Common myeloid progenitor, CD34-positive (primary cell): ENCODE results near the gene FKBP6.
"Not testable (repeated sequence)": the region's sequence is repeated elsewhere in the genome, so short reads cannot be mapped to it uniquely, and the experiment has no call there.

Experiments used
- CTCF ChIA-PET: fragments of 350-600 bp; sonication (Branson Sonifier 250); formaldehyde crosslinking; loops from one replicate; lab custom pipeline; 2021; ENCODE audit warnings: antibody characterized with exemption; lab: Charles Lee
- POLR2A ChIA-PET: fragments of 350-600 bp; sonication (Branson Sonifier 250); formaldehyde crosslinking; loops from one replicate; lab custom pipeline; 2021; ENCODE audit warnings: antibody characterized with exemption; lab: Charles Lee
- DNase-seq, 3 donors: peaks; one replicate each; pipeline versions ENCODE4 v3.0.0 to v3.0.0-alpha.2; 2013
- H3K27ac ChIP-seq, 2 experiments: 1 replicate in 1 of 2; 2 replicates in 1 of 2; pipeline ENCODE4 v1.7.0; 2013; ENCODE audit warnings: inconsistent platforms in 2 of 2, low read length in 2 of 2, mild to moderate bottlenecking in 2 of 2, low read depth in 1 of 2, moderate library complexity in 1 of 2; ENCODE audit not compliant: severe bottlenecking in 2 of 2, insufficient read depth in 1 of 2, poor library complexity in 1 of 2
- H3K27me3 ChIP-seq, 5 experiments: replicated peaks in 2 of 5; 1 replicate in 3 of 5; 2 replicates in 2 of 5; pipeline versions ENCODE4 v1.6.1 to v1.7.0; 2013; ENCODE audit warnings: low read length in 4 of 5, mild to moderate bottlenecking in 2 of 5, moderate library complexity in 2 of 5, inconsistent platforms in 1 of 5; ENCODE audit not compliant: insufficient read depth in 5 of 5, control insufficient read depth in 4 of 5
- H3K36me3 ChIP-seq, 4 experiments: 1 replicate in 2 of 4; 2 replicates in 2 of 4; pipeline versions ENCODE4 v1.6.1 to v1.7.0; 2013; ENCODE audit warnings: low read length in 3 of 4, control low read depth in 1 of 4, mild to moderate bottlenecking in 1 of 4; ENCODE audit not compliant: control insufficient read depth in 4 of 4, insufficient read depth in 4 of 4
- H3K4me1 ChIP-seq, 4 experiments: 1 replicate in 3 of 4; 2 replicates in 1 of 4; pipeline versions ENCODE4 v1.6.1 to v1.7.1; 2013; ENCODE audit warnings: low read length in 3 of 4, mild to moderate bottlenecking in 3 of 4, control low read depth in 1 of 4, inconsistent platforms in 1 of 4, moderate library complexity in 1 of 4; ENCODE audit not compliant: control insufficient read depth in 4 of 4, insufficient read depth in 4 of 4; ENCODE audit errors: control extremely low read depth in 1 of 4
- H3K4me3 ChIP-seq, 7 experiments: 1 replicate in 4 of 7; 2 replicates in 3 of 7; pipeline versions ENCODE4 v1.5.1 to v1.7.0; 2013; ENCODE audit warnings: mild to moderate bottlenecking in 7 of 7, low read length in 6 of 7, moderate library complexity in 6 of 7, inconsistent platforms in 2 of 7, low read depth in 2 of 7, control low read depth in 1 of 7; ENCODE audit not compliant: insufficient read depth in 4 of 7, control insufficient read depth in 1 of 7; ENCODE audit errors: extremely low read depth in 1 of 7
- H3K9me3 ChIP-seq, 5 experiments: 1 replicate in 4 of 5; 2 replicates in 1 of 5; pipeline versions ENCODE4 v1.6.1 to v1.7.1; 2013; ENCODE audit warnings: low read length in 4 of 5, mild to moderate bottlenecking in 2 of 5, inconsistent platforms in 1 of 5, low read depth in 1 of 5, moderate library complexity in 1 of 5; ENCODE audit not compliant: control insufficient read depth in 4 of 5, insufficient read depth in 2 of 5; ENCODE audit errors: control extremely low read depth in 1 of 5
- WGBS: methylation state at CpG from one replicate; pipeline ENCODE4 v1.1.5; 2013; ENCODE audit not compliant: insufficient coverage; 5-methylcytosine and 5-hydroxymethylcytosine counted together

FKBP6 gene

GRCh38 chr7:73360590-73360989 is 32.6 kb downstream of the FKBP6 start:
- H3K27me3 ChIP-seq, H3K27ac ChIP-seq, H3K4me3 ChIP-seq, CTCF ChIA-PET, POLR2A ChIA-PET, DNase-seq, H3K36me3 ChIP-seq, H3K9me3 ChIP-seq: not testable (repeated sequence)
- H3K4me1 ChIP-seq: peaks cover 0 to 11% (median 6%) of the 10 kb centered on the region in 4 experiments
- 100% methylated on average over 1 of the region's 1 CpG for WGBS

GRCh38 chr7:73363225-73364005 is 35.5 kb downstream of the FKBP6 start:
- POLR2A ChIA-PET: no interaction called here
- CTCF ChIA-PET: no interaction called here
- H3K4me1 ChIP-seq: peaks cover 0 to 3% (median under 1%) of the 10 kb centered on the region in 4 experiments
- H3K27ac ChIP-seq: no peak overlapping the region
- H3K27me3 ChIP-seq: no peaks in the 10 kb centered on the region
- H3K4me3 ChIP-seq: no peak overlapping the region
- peaks cover 0 to 3% (median 0%) of the 10 kb centered on the region in 5 experiments for H3K9me3 ChIP-seq
- no peaks in the 10 kb centered on the region for H3K36me3 ChIP-seq
- WGBS: 94% methylated on average over 23 of the region's 28 CpGs
- DNase-seq: no peak

- WGBS: 87% methylated on average over 23 of the region's 25 CpGs
- no peak overlapping the region for H3K4me3 ChIP-seq
These were observed 36.2 kb downstream of the FKBP6 start for GRCh38 chr7:73364006-73364728.

GRCh38 chr7:73366127-73366526 is 38.2 kb downstream of the FKBP6 start:
- POLR2A ChIA-PET: no interaction called here
- Histone ChIP-seq H3K36me3 (no peaks in the 10 kb centered on the region), H3K4me3 (no peak overlapping the region), H3K27me3 (no peaks in the 10 kb centered on the region), H3K9me3 (no peaks in the 10 kb centered on the region), H3K27ac (no peak overlapping the region), H3K4me1 (no peaks in the 10 kb centered on the region)
- no peak for DNase-seq
- WGBS: 93% methylated on average over 11 of the region's 11 CpGs
- CTCF ChIA-PET: no interaction called here

More at GRCh38 chr7:73364006-73364728, 36.2 kb downstream of the FKBP6 start:
- peaks cover 0 to 3% (median 0%) of the 10 kb centered on the region in 5 experiments for H3K9me3 ChIP-seq
- CTCF ChIA-PET: no interaction called here
- POLR2A ChIA-PET: no interaction called here
- H3K36me3 ChIP-seq: no peaks in the 10 kb centered on the region
- no peak overlapping the region for H3K27ac ChIP-seq
- H3K4me1 ChIP-seq: no peaks in the 10 kb centered on the region
- no peak for DNase-seq
- no peaks in the 10 kb centered on the region for H3K27me3 ChIP-seq

GRCh38 chr7:73366990-73367389 is 39.0 kb downstream of the FKBP6 start:
- ChIA-PET POLR2A (no interaction called here), CTCF (interaction anchor here (0.9 kb wide), 1 partner anchor 9 kb away, joined by 3 read pairs; no protein-coding TSS in a partner anchor)
- Histone ChIP-seq H3K4me3 (no peak overlapping the region), H3K36me3 (no peaks in the 10 kb centered on the region), H3K4me1 (no peaks in the 10 kb centered on the region), H3K27ac (no peak overlapping the region), H3K9me3 (no peaks in the 10 kb centered on the region), H3K27me3 (no peaks in the 10 kb centered on the region)
- DNase-seq: no peak
- 93% methylated on average over 12 of the region's 12 CpGs for WGBS

- 88% methylated on average over 11 of the region's 11 CpGs for WGBS
- Histone ChIP-seq H3K27me3 (no peaks in the 10 kb centered on the region), H3K4me1 (no peaks in the 10 kb centered on the region), H3K27ac (no peak overlapping the region), H3K9me3 (no peaks in the 10 kb centered on the region), H3K4me3 (no peak overlapping the region), H3K36me3 (no peaks in the 10 kb centered on the region)
- ChIA-PET POLR2A (interaction anchor here (0.6 kb wide), 1 partner anchor 30 kb away, joined by 4 read pairs; no protein-coding TSS in a partner anchor), CTCF (no interaction called here)
- no peak for DNase-seq
These were observed 41.0 kb downstream of the FKBP6 start for GRCh38 chr7:73369009-73369408.

GRCh38 chr7:73369622-73370021 is 41.7 kb downstream of the FKBP6 start:
- DNase-seq: no peak
- 87% methylated on average over 3 of the region's 9 CpGs for WGBS
- H3K4me1 ChIP-seq: no peaks in the 10 kb centered on the region

More at GRCh38 chr7:73369622-73370021, 41.7 kb downstream of the FKBP6 start:
- H3K27ac ChIP-seq: no peak overlapping the region
- POLR2A ChIA-PET: no interaction called here
- CTCF ChIA-PET: no interaction called here
- H3K36me3 ChIP-seq: no peaks in the 10 kb centered on the region
- no peaks in the 10 kb centered on the region for H3K9me3 ChIP-seq
- no peak overlapping the region for H3K4me3 ChIP-seq
- H3K27me3 ChIP-seq: no peaks in the 10 kb centered on the region
